HG03469 (cell line): ENCODE measurements around the gene HLF.
"Not testable (repeated sequence)": the region's sequence is repeated elsewhere in the genome, so short reads cannot be mapped to it uniquely, and the experiment has no call there.

Experiments used
- ATAC-seq: cut with Tn5 transposase; IDR thresholded peaks from one replicate; pipeline ENCODE4 v1.9.1; 2021; ENCODE audit warnings: mild to moderate bottlenecking, moderate library complexity, moderate number of reproducible peaks; ENCODE audit not compliant: unreplicated experiment

HLF gene

GRCh38 chr17:55324296-55324978 is 59.7 kb downstream of the HLF start:
- ATAC-seq, result no peak

GRCh38 chr17:55325406-55325805 is 60.6 kb downstream of the HLF start:
- ATAC-seq, result no peak

GRCh38 chr17:55326030-55326429 is 61.3 kb downstream of the HLF start:
- no peak for ATAC-seq

- ATAC-seq, result no peak
These were observed 62.7 kb downstream of the HLF start for GRCh38 chr17:55327225-55328088.

- not testable (repeated sequence) for ATAC-seq
These were observed 63.8 kb downstream of the HLF start for GRCh38 chr17:55328514-55328913.

GRCh38 chr17:55330344-55330933 is 65.7 kb downstream of the HLF start:
- ATAC-seq, result no peak

GRCh38 chr17:55332296-55333041 is 67.7 kb downstream of the HLF start:
- ATAC-seq, result no peak

- no peak for ATAC-seq
These were observed 69.5 kb downstream of the HLF start for GRCh38 chr17:55334285-55334684.

GRCh38 chr17:55334881-55335540 is 70.3 kb downstream of the HLF start:
- no peak for ATAC-seq

- no peak for ATAC-seq
These were observed 70.9 kb downstream of the HLF start for GRCh38 chr17:55335625-55336024.

- no peak for ATAC-seq
These were observed 71.7 kb downstream of the HLF start for GRCh38 chr17:55336426-55336825.

- ATAC-seq, result no peak
These were observed 75.4 kb downstream of the HLF start for GRCh38 chr17:55340176-55340575.

- no peak for ATAC-seq
These were observed 75.9 kb downstream of the HLF start for GRCh38 chr17:55340686-55341085.

GRCh38 chr17:55341432-55341831 is 76.7 kb downstream of the HLF start:
- no peak for ATAC-seq

GRCh38 chr17:55342800-55343585 is 78.2 kb downstream of the HLF start:
- ATAC-seq, result no peak

GRCh38 chr17:55343900-55344513 is 79.2 kb downstream of the HLF start:
- ATAC-seq, result no peak

- ATAC-seq, result no peak
These were observed 79.8 kb downstream of the HLF start for GRCh38 chr17:55344514-55344997.

GRCh38 chr17:55345132-55345531 is 80.4 kb downstream of the HLF start:
- ATAC-seq, result no peak

GRCh38 chr17:55346658-55347057 is 81.9 kb downstream of the HLF start:
- ATAC-seq, result no peak
